NCI-H2029 treated with DMSO at 0.1 percent for 48 hours (cell line): Measurements from ENCODE around the gene NASP.

Source experiments
- DNase-seq: peaks from one replicate; lab custom pipeline; 2025; lab: John Stamatoyannopoulos, UW

Gene NASP

DNA sequence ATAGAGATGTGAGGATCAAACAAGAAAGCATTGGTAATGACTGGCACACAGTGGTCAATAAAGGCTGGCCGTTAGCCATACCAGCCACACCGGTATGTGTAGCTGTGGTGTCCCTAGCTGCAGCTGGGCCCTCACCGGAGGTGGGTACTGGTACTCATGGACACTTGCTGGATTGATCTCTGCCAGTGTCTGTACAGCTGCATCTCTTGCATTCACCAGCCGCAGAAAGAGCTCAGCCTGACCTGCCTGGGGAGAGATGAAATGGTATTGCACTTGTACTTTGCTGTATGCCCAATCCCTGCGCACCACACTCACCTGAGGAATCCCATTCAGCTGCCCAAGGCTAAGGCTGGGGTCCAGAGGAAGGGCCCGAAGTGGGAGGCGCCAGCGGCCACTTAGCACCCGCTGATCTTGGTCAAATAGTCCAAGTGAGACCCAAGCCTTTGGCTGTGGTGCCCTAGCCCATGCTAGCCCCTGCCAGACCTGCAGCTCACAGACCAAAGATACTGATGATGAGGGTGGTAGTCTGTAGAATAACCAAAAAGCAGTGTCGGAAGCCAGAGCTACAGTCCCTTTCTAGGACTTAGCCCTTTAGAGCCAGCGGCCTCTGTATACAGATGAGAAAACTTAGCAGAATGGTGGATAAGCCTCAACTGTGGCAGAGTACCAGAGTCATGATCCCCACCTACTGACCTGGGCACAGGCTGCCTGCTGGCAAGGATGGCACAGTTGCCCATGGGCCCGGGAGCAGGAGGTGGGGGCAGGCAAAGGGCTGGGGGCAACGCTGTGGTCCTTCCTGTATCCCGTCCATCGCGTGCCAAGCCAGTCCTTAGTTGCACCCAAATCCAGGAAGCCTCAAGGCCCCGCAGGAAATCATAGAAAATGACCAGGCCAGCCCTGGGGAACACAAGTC, 37.0 kb downstream of the NASP start:
- DNase-seq: no peak

DNA sequence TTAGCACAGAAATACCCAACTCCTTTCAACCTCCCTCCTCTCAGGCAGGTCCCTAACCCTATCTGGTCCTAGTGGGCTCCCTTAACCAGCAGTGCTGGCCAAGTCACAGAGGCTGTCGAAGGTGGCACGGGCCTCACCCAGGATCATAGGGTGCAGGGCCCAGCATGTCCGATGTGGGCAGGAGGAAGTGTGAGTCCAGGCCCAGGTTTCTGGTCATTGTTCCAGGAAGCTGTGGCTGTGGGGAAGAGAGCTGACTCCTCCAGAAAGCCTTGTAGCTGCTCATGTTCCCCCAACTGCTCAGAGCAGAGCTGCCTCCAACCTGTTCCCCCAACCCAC, 37.6 kb downstream of the NASP start:
- DNase-seq: no peak

DNA sequence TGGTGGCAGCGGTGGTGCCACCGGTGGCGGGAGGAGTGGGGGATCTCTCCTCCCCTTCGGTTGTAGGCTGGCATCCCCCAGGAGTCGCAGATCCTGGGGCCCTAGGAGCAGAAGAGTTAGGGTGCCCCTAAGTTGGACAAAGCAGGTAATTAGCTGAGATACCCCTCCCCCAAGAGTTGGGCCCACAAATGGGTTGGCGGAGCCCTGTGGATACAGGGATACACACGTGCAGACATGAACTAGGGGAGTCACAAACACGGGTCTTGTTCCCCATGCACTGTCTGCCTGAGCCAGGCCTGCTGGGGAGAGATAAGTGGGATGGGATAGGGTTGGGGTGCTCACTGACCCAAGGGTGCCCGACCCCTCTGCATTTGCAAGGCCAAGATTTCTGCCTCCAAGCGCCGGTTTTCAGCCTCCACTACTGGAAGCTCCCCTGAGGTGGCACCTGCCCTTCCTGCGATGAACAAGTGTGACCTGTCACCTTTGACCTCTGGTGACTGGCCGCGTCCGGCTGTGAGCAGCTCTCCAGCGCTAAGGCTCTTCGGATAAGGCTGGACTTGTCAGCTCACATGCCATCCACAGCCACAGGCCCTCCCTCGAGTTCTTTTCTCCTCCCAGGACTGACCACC, 38.2 kb downstream of the NASP start:
- no peak for DNase-seq

DNA sequence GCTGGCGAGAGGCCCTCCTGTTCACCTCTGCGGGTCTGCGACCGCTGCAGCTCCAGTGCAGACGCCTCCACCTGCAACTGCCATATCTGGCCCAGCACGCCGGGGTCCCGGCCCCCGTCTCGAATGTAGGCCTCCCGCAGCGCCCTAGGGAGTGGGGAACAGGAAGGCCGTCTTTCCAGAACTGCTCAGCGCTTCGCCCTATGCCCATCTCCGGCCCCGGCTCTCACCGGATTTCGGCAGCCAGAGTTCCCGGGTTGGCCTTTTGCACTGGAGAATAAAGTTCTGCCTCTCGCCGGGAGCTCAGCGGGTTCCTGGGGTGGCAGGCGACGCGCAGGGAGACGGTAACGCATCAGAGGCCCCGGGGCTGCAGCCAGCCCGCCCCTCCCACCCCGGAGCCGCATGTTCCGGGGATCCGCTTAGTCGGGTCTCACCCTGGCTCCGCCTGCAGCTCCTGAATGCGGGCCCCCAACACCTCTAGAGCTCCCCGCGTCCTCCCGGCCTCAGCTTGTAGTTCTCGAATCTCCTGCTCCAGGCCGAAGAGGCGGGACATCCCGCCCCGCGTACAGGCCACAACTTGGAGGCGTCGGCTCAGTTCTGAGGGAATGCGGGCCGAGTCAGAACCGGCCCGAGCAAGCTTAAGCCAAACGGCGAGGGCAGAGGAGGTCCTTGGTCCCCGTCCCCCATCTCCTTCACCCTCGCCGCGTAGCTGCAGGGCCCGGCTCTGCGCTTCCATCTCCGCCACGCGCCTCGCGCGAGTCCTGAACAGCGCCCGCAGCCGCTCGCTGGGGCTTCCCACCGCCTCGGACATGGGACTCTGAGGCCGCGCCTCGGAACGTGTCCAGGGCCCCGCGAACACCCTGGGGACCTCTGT, 38.9 kb downstream of the NASP start:
- DNase-seq: no peak

DNA sequence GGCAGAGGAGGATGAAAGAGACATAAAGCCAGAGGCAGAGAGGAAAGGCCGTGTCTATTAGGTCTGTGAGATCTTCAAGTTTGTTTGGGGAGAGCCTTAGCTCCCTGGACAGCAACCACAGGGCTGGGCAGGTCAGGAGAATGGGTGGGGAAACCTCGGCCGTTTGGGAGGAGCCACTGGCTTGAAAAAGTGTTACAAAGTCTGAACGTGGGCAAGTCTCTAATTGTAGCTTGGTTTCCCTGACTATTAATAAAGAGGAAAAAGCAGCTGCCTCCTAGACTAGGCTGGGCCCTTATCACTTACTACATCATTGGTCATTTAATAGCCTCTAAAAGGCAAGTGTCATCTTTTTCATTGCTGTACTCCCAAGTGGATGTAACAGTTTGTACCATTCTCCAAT, 40.1 kb downstream of the NASP start, which contains the start of gene CCDC17:
Gene CCDC17, minus strand, starts transcription at position 83 of the 400 bp plus-strand sequence. CDS start 145 bp downstream, outside the sequence.
- no peak for DNase-seq

DNA sequence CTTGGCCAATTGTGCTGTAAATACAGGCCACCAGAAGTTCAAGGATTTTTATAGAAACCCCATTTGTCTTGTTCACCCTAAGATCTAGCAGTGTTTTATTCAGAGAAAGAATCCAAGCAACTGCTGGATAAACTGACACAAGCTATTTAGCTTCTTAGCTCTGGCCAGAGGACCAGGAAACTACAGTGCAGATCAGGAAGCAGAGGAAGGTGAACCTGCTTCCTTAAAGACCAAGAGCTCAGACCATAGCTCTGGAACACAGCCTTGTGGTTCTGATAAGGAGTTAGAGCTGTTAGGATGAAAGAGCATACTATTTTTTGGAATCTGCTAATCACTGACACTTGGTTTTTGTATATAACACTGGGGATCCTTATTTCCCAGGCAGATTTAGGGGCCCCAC, 45.2 kb downstream of the NASP start:
- DNase-seq: no peak

DNA sequence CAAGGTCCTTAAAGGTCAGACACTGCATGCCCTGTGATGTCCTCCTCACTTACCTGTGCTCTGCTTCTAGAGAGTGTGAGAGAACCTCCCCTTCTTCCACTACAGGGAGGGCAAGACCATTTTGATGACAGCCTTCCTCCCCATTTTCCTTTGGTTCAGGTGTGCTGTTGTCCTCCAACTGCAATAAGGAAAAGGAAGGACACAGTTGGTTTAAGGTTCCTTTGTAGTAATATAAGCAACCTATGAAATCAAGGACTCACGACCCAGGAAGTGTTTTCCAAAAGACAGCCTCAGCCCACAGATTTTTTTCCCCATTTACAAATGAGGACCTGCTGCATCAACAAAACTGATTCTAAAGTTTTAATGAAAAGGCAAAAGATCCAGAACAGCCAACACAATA, 46.6 kb downstream of the NASP start:
- DNase-seq: no peak

DNA sequence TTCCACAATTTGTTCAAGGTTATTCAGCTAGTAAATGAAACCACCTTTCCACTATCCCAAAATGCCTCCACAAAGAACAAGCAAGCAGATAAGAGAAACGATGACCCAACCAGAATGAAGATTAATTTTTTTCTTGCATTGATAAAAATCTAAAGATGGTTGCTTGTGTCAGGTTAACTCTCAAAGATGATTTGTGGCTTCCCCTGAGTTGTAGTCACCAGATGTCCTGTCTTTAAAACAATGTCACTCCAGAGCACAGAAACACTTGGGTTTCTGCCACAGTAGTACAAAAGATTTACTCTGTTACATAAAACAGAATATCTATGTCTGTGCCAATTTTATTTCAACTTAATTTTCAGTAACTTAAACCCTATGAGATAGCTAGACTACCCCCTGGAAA, 51.4 kb downstream of the NASP start:
- DNase-seq: no peak

DNA sequence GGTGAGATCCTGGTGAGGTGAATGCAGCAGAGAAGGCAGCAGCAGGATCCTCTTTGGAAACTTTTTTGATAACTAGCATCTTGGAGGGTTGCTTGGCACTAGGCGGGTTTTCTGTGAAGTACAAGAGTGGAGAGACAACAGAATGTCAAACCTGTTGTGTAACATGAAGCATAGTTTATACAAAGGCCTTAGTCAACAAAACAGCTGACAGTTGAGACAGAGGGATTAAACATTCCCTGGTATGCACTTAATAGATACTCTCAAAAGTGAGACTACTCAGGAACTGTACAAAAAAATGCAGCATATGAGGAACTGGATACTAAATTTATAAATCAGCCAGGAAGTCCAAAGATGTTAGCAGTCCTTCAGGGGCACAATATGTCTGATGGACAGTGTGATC, 56.5 kb downstream of the NASP start:
- no peak for DNase-seq

DNA sequence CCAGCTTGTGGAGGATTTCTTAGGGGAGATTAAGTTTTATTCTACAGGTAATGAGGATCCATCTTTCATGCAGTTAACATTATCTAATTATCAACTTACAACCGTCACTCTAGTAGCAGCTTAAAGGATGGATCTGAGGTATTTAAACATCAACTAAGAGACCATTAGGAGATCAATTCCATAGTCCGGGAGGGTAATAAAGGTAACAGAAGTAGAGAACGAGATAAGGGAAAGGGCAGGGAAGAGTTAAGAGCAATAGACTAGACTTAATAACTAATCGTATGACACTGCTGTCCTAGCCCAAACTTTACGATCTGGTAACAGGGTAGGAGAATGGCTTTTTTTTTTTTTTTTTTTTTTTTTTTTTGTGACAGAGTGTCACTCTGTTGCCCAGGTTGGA, 59.5 kb downstream of the NASP start:
- DNase-seq: no peak

DNA sequence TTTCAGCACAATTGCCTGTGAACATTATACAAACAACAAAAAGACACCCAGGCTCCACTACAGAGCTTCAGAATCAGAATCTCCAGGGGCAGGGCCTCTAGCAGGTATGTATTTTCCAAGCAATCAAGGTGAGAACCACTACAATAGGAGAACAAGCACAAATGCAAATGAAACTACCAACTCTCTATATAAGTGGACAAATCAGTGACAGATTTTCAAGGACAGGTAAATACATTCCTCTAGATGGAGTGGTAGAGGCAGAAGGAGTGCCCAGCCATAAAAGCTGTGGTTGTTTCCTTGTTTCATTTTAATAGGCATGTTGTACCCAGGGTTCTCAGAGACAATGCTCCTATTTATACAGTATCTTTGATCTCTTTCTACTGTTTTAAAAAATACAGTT, 60.1 kb downstream of the NASP start:
- peak; percentile 98 for DNase-seq

DNA sequence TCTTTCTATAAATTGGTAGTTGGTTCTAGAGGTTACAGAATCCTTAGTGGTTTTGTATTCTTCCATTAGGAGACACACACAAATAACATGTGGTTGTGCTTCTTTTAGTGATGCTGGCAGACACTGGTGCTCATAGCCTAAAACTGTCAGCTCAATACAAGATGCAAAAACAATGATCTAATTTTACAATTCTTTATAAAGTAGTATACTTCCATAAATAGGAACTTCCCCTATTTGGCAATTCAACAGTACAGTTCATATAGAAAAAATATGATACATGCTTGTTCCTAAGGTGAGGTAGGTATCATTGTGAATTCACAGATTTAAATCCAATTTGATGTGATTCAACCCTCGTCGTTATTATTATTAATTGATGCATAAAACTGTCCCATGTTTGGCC, 60.8 kb downstream of the NASP start:
- no peak for DNase-seq

DNA sequence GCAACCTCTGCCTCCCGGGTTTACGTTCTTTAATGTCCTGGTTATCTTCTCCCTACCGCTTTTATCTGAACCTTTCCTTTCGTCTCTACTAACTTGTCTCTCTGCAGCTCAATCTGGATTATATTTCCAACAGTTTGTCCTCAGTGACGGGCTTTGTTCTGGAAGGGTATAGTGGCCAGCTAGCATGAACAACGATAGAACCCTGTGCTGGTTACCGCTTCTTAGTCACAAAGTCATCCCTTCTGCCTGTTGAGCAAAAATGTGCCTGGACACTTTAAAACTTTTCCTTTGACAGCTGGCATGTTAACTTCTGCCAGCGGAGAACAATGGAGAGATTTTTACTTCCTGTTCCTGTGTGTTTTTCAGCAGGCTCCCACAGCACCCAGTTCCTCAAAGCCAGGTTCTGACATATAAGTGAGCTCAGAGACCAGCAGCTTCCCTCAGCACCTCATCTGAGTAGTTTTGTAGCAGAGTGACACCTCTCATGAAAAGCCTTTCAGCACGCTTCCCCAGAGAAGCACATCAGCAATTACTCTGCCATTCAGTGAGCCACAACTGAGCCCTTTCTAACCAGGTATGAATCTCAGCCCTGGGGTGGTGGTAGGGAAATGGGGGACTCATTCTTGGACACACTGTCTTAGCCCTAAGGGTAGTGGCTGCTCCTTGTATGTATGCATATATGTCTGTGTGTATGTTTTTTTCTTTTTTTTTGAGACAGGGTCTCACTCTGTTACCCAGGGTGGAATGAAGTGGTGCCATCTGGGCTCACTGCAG, 63.6 kb downstream of the NASP start:
- DNase-seq: no peak

DNA sequence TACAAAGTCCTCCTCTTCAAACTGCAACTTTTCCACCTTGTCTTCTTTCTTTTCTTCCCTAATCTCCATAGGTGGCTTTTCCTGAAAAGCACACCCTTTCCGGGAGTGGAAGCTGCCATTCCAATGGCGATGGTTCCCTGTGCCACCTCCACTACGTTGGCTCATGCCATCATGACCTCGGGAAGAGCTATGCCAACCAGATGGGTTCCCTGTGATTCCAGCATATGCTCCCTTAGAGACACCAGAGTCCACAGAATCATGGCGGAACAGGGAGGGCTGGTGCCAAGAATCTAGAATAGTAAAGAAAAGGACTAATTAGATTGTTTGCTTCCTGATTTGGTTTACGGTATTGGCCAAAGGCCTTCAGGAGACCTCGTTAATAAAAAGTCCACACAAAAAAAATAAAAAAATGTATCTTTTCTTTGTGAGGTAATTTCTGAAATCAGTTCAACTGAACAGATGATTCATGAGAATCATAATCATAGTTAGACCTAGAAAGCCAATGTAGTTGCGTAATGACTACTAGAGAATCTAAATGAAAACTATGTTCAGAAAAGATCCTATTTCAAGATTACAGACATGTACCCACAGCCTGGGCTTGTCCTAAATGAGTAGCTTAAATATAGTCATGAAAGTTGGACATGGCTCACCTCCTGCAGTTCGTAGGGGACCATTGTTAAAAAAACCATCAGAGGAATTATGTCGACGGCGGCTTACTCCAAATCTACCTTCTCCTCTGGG, 70.9 kb downstream of the NASP start:
- no peak for DNase-seq

DNA sequence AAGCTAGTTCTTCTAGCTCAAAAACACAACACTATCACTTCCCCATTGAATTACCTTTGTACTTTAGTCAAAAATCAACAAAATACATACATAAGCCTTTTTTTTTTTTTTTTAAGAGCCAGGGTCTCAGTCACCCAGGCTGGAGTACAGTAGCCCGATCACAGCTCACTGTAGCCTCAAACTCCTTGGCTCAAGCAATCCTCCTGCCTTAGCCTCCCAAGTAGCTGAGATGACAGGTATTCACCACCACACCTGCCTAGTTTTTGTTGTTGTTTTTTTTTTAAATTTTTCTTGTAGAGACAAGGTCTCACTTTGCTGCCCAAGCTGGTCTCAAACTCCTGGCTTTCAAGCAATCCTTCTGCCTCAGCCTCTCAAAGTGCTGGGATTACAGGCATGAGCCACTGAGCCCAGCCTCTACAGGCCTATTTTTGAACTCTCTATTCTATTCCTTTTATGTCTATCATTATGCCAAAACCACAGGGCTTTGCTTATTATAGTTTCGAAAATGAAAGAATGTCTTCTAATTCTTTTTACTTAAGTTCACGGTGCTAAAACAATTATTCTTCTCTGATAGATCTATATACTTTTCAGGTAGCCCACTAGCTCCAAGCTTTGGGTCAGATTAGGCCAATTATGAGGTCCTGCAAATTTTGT, 72.9 kb downstream of the NASP start:
- no peak for DNase-seq

DNA sequence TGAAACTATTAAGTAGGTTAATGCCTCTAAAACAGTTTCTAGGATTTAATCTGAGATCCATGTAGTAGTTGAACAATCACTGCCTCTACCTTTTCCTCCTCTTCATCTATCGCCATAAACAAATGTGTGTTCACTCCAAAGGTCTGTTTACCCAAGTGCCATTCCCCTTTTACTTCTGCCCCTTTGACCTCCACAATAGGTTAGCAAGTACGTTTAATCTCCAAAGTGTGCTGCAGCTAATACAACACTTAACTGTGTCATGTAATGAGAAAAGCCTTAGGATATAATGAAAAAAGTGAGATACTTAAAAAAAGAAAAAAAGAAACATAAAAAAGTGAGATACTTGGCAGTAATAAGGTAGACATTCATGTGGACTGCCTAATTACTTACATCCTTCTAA, 74.3 kb downstream of the NASP start:
- DNase-seq: no peak

DNA sequence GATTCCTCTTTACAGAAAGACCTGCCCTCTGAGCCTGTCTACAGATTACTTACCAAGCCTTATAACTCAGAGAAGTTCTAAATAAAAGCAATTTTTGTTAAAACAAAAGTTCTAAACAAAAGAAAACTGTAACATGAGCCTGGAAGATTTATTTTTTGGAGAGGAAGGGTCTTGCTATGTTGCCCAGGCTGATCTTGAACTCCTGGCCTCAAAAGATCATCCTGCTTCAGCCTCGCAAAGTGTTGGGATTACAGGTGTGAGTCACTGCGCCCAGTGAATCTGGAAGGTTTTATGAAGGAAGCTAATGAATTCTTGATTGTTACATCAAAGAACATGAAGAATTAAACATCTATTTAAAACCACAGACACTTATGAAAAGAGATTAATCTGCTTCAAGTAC, 75.4 kb downstream of the NASP start:
- no peak for DNase-seq

DNA sequence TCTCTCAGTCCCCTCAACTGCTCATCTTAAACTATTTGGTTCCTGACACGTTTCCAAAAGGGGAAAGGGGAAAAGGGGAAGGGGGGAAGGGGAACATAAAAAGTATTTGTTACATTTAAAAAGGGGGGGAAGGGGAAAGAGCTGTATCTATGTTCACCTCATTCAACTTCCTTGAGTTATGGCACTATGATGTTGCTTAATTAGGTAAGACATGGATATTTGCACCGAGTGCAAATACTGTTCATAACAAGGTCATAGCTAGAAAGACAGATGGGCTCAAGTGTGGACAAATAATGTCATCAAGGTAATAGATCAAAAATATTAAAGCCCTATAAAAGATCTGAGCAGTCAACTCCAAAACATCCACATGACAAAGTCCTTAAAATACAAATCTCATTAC, 76.5 kb downstream of the NASP start:
- no peak for DNase-seq

DNA sequence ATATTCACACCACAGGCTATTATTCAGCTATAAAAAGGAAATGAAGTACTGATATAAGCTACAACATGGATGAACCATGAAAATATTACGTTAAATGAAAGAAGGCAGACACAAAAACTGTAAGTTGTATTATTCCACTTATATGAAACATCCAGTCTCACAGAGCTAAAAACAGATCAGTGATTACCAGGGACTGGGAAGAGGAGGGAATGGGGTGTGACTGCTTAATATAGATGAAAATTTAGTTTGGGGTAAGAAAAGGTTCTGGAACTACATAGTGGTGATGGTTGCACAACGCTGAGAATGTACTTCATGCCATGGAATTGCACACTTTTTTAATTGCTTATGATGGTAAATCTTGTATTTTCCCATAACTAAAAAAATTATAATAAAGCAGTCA, 83.0 kb downstream of the NASP start:
- DNase-seq: no peak

DNA sequence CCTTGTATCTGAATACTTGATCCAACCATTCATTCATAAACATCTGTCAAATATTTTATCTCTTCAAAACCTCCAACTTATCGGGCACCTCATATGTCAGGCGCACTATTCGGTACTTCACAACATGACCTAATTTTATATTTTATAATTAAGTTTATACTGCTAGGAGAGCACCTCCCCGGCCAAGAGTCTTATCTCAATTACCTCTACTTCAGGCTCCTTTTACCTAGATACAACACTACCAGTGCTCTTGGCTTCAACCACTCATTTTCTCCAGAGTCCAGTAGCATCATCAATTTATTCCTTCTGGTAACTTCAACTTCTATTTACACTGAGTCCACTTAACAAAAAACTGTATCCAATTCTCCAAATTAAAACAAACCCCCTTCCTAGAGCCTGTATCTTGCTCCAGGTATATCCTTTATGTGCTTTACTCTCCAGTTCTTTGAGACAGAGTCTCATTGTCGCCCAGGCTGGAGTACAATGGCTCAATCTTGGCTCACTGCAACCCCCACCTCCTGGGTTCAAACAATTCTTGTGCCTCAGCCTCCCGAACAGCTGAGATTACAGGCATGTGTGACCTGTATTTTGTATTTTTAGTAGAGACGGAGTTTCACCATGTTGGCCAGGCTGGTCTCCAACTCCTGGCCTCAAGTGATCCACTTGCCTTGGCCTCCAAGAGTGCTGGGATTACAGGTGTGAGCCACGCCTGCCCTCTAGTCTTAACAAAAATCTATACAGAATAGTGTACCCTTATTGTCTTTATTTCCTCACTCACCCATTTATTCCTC, 83.7 kb downstream of the NASP start:
- no peak for DNase-seq
